GM18507 (cell line): ENCODE measurements around the gene SERPINA1.
"Not testable (repeated sequence)": the region's sequence is repeated elsewhere in the genome, so short reads cannot be mapped to it uniquely, and the experiment has no call there.

Source experiments
- DNase-seq: peaks from one replicate; pipeline ENCODE4 v3.0.0; 2011; ENCODE audit warnings: low read depth; ENCODE audit not compliant: insufficient read length; ENCODE audit errors: extremely low spot score
- FAIRE-seq: peaks from 2 replicates; lab custom pipeline; 2011; peaks lifted over from hg19 to GRCh38; lab: Jason Lieb, UNC

The SERPINA1 gene

GRCh38 chr14:94374749-94375260 is 13.6 kb downstream of the SERPINA1 start:
- no peak for DNase-seq
- FAIRE-seq: no peak

GRCh38 chr14:94374116-94374515 is 14.3 kb downstream of the SERPINA1 start:
- FAIRE-seq (no peak), DNase-seq (no peak)

- no peak for FAIRE-seq
- DNase-seq: no peak
Observed at GRCh38 chr14:94373708-94374107, 14.7 kb downstream of the SERPINA1 start.

- FAIRE-seq (no peak), DNase-seq (no peak)
Observed at GRCh38 chr14:94372021-94372605, 16.3 kb downstream of the SERPINA1 start.

GRCh38 chr14:94370524-94370910 is 17.9 kb downstream of the SERPINA1 start:
- FAIRE-seq: no peak
- no peak for DNase-seq

GRCh38 chr14:94369766-94370523 is 18.5 kb downstream of the SERPINA1 start:
- not testable (repeated sequence) for FAIRE-seq, DNase-seq

GRCh38 chr14:94368956-94369355 is 19.4 kb downstream of the SERPINA1 start:
- no peak for FAIRE-seq
- DNase-seq: no peak

- FAIRE-seq: no peak
- DNase-seq: no peak
Observed at GRCh38 chr14:94368243-94368590, 20.2 kb downstream of the SERPINA1 start.

GRCh38 chr14:94367347-94368242 is 20.8 kb downstream of the SERPINA1 start:
- FAIRE-seq: no peak

GRCh38 chr14:94366146-94366915 is 22.1 kb downstream of the SERPINA1 start, which contains the start of gene SERPINA2:
Gene SERPINA2, minus strand, starts transcription at chr14:94366698.
- DNase-seq: no peak
- no peak for FAIRE-seq

More at GRCh38 chr14:94367347-94368242, 20.8 kb downstream of the SERPINA1 start:
- no peak for DNase-seq

- no peak for FAIRE-seq
- DNase-seq: no peak
Observed at GRCh38 chr14:94365624-94366023, 22.8 kb downstream of the SERPINA1 start.

GRCh38 chr14:94364964-94365363 is 23.4 kb downstream of the SERPINA1 start:
- FAIRE-seq (no peak), DNase-seq (no peak)

GRCh38 chr14:94364037-94364436 is 24.4 kb downstream of the SERPINA1 start:
- no peak for FAIRE-seq
- DNase-seq: no peak

- DNase-seq (no peak), FAIRE-seq (no peak)
Observed at GRCh38 chr14:94363151-94363624, 25.2 kb downstream of the SERPINA1 start.

- no peak for FAIRE-seq
- DNase-seq: no peak
Observed at GRCh38 chr14:94362614-94363133, 25.7 kb downstream of the SERPINA1 start.

- no peak for FAIRE-seq
- no peak for DNase-seq
Observed at GRCh38 chr14:94361682-94362081, 26.7 kb downstream of the SERPINA1 start.

GRCh38 chr14:94360945-94361565 is 27.3 kb downstream of the SERPINA1 start:
- peak; percentile 38 for FAIRE-seq
- no peak for DNase-seq

GRCh38 chr14:94357166-94357565 is 31.2 kb downstream of the SERPINA1 start:
- DNase-seq (no peak), FAIRE-seq (no peak)
